DOHH2 (cell line): Measurements from ENCODE around the gene KRT37.

Experiments used
- H3F3A ChIP-seq: fragments of 200-600 bp; sonication (generic), shearing (Covaris generic); 2 replicates; pipeline ENCODE4 v1.6.0; 2016; ENCODE audit warnings: antibody characterized with exemption, mild to moderate bottlenecking; ENCODE audit not compliant: control insufficient read depth, insufficient read depth
- H3K27ac ChIP-seq: fragments of 200-600 bp; sonication (generic); 2 replicates; pipeline ENCODE4 v1.5.1; 2014; ENCODE audit warnings: low read depth, mild to moderate bottlenecking, low read length, moderate library complexity
- H3K27me3 ChIP-seq: fragments of 200-600 bp; sonication (generic); 2 replicates; pipeline ENCODE4 v1.6.1; 2014; ENCODE audit warnings: mild to moderate bottlenecking, low read length, mixed read lengths; ENCODE audit not compliant: control insufficient read depth
- H3K36me3 ChIP-seq: fragments of 200-600 bp; sonication (generic); 2 replicates; pipeline ENCODE4 v1.6.1; 2014; ENCODE audit warnings: mild to moderate bottlenecking, low read length, moderate library complexity, mixed read lengths; ENCODE audit not compliant: control insufficient read depth
- H3K4me1 ChIP-seq: fragments of 200-600 bp; sonication (generic); 2 replicates; pipeline ENCODE4 v1.6.1; 2014; ENCODE audit warnings: mild to moderate bottlenecking, low read length, mixed read lengths; ENCODE audit not compliant: control insufficient read depth
- H3K4me2 ChIP-seq: fragments of 200-600 bp; sonication (generic); 2 replicates; pipeline ENCODE4 v1.6.0; 2014; ENCODE audit warnings: mild to moderate bottlenecking, low read length, moderate library complexity
- H3K4me3 ChIP-seq: fragments of 200-600 bp; sonication (generic); 2 replicates; pipeline ENCODE4 v1.5.1; 2014; ENCODE audit warnings: mild to moderate bottlenecking, low read length, mixed read lengths
- H3K79me2 ChIP-seq: fragments of 200-600 bp; sonication (generic); 2 replicates; pipeline ENCODE4 v1.6.1; 2014; ENCODE audit warnings: mild to moderate bottlenecking, low read length, mixed read lengths; ENCODE audit not compliant: control insufficient read depth
- H3K9me2 ChIP-seq: fragments of 200-600 bp; sonication (generic); replicated peaks from 2 replicates; pipeline ENCODE4 v1.6.1; 2014; ENCODE audit warnings: mild to moderate bottlenecking, low read length, mixed read lengths; ENCODE audit not compliant: control insufficient read depth
- H3K9me3 ChIP-seq: fragments of 200-600 bp; sonication (generic); 2 replicates; pipeline ENCODE4 v1.6.1; 2014; ENCODE audit warnings: antibody characterized with exemption, low read length, mixed read lengths; ENCODE audit not compliant: control insufficient read depth, insufficient read depth
- H4K20me1 ChIP-seq: fragments of 200-600 bp; sonication (generic); 2 replicates; pipeline ENCODE4 v1.6.0; 2014; ENCODE audit warnings: low read depth, mild to moderate bottlenecking, antibody characterized with exemption, low read length, moderate library complexity; ENCODE audit not compliant: control insufficient read depth, insufficient read depth
- EZH2phosphoT487 ChIP-seq: fragments of 200-600 bp; sonication (generic); IDR thresholded peaks from 2 replicates; pipeline ENCODE4 v1.6.1; 2017; ENCODE audit warnings: borderline replicate concordance, mild to moderate bottlenecking, antibody characterized with exemption, low read length, moderate library complexity, mixed read lengths
- TF ChIP-seq, protein P1 (sequence below): fragments of 200-600 bp; sonication (generic); IDR thresholded peaks from one replicate; pipeline ENCODE4 v1.5.1; 2014; ENCODE audit warnings: antibody characterized with exemption, mild to moderate bottlenecking, low read depth, low read length; ENCODE audit not compliant: poor library complexity, severe bottlenecking

Gene KRT37

DNA sequence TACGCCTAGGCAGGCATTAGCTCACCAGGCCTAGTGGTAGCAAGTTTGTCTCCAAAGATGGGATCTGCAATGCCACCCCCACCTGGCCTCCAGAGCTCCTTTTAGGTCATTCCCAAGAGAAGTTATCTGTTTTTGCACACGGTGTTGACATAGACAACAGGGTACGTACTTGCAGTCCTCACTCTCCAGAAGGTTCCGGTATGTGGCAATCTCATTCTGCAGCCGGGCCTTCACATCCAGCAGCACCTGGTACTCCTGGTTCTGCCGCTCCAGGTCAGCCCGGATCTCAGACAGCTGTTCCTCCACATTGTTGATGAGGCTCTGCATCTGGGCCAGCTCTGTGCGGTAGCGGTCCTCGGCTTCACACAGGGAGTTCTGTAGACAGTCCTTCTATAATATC lies 17.2 kb downstream of the KRT37 start:
- H3K4me1 ChIP-seq = no peaks in the 10 kb centered on the region
- H3K27ac ChIP-seq = no peak overlapping the region
- no peaks in the 10 kb centered on the region for H4K20me1 ChIP-seq
- no peak overlapping the region for H3K4me3 ChIP-seq
- TF ChIP-seq EZH2phosphoT487 = no peak
- TF ChIP-seq, protein P1, sequence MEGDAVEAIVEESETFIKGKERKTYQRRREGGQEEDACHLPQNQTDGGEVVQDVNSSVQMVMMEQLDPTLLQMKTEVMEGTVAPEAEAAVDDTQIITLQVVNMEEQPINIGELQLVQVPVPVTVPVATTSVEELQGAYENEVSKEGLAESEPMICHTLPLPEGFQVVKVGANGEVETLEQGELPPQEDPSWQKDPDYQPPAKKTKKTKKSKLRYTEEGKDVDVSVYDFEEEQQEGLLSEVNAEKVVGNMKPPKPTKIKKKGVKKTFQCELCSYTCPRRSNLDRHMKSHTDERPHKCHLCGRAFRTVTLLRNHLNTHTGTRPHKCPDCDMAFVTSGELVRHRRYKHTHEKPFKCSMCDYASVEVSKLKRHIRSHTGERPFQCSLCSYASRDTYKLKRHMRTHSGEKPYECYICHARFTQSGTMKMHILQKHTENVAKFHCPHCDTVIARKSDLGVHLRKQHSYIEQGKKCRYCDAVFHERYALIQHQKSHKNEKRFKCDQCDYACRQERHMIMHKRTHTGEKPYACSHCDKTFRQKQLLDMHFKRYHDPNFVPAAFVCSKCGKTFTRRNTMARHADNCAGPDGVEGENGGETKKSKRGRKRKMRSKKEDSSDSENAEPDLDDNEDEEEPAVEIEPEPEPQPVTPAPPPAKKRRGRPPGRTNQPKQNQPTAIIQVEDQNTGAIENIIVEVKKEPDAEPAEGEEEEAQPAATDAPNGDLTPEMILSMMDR = no peak
- no peaks in the 10 kb centered on the region for H3K9me2 ChIP-seq
- H3K36me3 ChIP-seq = no peaks in the 10 kb centered on the region
- H3F3A ChIP-seq = no peaks in the 10 kb centered on the region
- no peaks in the 10 kb centered on the region for H3K9me3 ChIP-seq
- no peaks in the 10 kb centered on the region for H3K79me2 ChIP-seq
- H3K27me3 ChIP-seq = peaks cover 3% of the 10 kb centered on the region; the same call in 1 of the 2 replicates
- no peak overlapping the region for H3K4me2 ChIP-seq

DNA sequence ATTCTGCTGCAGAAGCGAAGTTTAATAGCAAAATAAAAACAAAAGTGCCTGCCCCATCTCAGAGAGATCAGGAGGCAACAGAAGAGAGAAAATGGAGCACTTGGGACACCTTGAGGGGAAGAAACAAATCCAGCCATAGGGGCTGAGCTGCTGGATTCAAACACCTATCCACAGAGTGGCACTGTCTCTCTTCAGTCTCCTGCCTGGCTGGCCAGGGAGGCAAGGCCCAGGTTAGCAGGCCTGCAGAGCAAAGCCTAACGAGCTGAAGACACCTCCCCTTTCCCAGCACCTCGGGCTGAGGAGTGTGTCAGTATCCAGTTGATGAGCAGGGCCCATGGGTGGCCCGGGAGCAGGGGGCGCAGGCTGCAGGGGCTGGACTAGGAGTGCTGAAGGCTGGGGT lies 18.2 kb downstream of the KRT37 start:
- no peaks in the 10 kb centered on the region for H3K4me1 ChIP-seq
- H4K20me1 ChIP-seq = no peaks in the 10 kb centered on the region
- H3F3A ChIP-seq = no peaks in the 10 kb centered on the region
- H3K79me2 ChIP-seq = no peaks in the 10 kb centered on the region
- TF ChIP-seq, protein P1 = no peak
- no peak for TF ChIP-seq EZH2phosphoT487
- no peak overlapping the region for H3K27ac ChIP-seq
- H3K9me3 ChIP-seq = no peaks in the 10 kb centered on the region
- no peaks in the 10 kb centered on the region for H3K9me2 ChIP-seq
- H3K36me3 ChIP-seq = no peaks in the 10 kb centered on the region
- no peak overlapping the region for H3K4me2 ChIP-seq
- H3K4me3 ChIP-seq = no peak overlapping the region
- peaks cover 3% of the 10 kb centered on the region; the same call in 1 of the 2 replicates for H3K27me3 ChIP-seq

DNA sequence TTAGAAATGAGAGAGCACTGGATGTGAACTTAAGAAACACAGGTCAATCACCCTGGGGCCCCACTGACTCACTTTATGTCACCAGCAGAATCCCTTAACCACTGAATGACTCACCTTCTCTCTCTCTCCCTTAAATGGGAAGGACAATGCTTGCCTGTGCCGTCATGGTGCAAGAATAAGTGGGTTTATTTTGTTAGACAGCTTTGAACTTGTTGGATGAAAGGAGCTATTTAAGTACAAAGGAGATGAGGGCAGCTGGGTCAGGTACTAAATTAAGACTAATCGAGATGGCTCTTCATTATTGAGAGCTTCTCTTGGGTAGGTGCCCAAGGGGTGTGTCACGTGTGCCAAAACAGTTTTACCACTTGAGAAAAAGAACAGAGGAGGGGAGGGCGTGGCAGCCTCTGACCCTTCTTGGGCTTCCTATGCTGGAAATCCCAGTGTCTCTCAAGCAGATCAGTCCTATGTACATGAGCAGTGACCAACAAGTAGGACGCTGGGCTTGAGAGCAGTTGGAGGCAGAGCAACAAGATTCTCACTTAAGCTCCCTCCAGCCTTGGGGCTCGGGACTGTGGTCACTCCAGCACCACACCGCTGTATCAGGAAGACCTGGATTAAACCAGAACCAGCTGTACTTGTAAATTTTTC lies 20.2 kb downstream of the KRT37 start:
- no peaks in the 10 kb centered on the region for H3K4me1 ChIP-seq
- no peaks in the 10 kb centered on the region for H3F3A ChIP-seq
- H3K4me2 ChIP-seq = no peak overlapping the region
- no peak for TF ChIP-seq EZH2phosphoT487
- TF ChIP-seq, protein P1 = no peak
- H3K79me2 ChIP-seq = no peaks in the 10 kb centered on the region
- H3K9me2 ChIP-seq = no peaks in the 10 kb centered on the region
- no peak overlapping the region for H3K4me3 ChIP-seq
- H3K27me3 ChIP-seq = peaks cover 16% of the 10 kb centered on the region; the same call in 1 of the 2 replicates
- no peaks in the 10 kb centered on the region for H3K9me3 ChIP-seq
- H4K20me1 ChIP-seq = no peaks in the 10 kb centered on the region
- H3K27ac ChIP-seq = no peak overlapping the region
- H3K36me3 ChIP-seq = no peaks in the 10 kb centered on the region
